AG09309 (cell line): ENCODE measurements around the gene KIF24.
"Not testable (repeated sequence)": the region's sequence is repeated elsewhere in the genome, so short reads cannot be mapped to it uniquely, and the experiment has no call there.

ENCODE experiments used
- DNase-seq: peaks from one replicate; pipeline ENCODE4 v3.0.0-alpha.2; 2010; ENCODE audit warnings: low read depth
- H3K4me3 ChIP-seq: 2 replicates; pipeline ENCODE4 v1.5.1; 2011; ENCODE audit warnings: mild to moderate bottlenecking, low read depth, low read length, moderate library complexity; ENCODE audit not compliant: control insufficient read depth
- CTCF ChIP-seq: IDR thresholded peaks from 2 replicates; pipeline ENCODE4 v1.5.1; 2011; ENCODE audit warnings: mild to moderate bottlenecking, low read depth, low read length, inconsistent platforms; ENCODE audit not compliant: insufficient read depth, control insufficient read depth; ENCODE audit errors: missing control alignments

KIF24 gene

GRCh38 chr9:34318163-34318790 is 10.8 kb downstream of the KIF24 start:
- no peak for TF ChIP-seq CTCF
- H3K4me3 ChIP-seq = no peak overlapping the region
- no peak for DNase-seq

- TF ChIP-seq CTCF = no peak
- no peak for DNase-seq
- no peak overlapping the region for H3K4me3 ChIP-seq
Measured at GRCh38 chr9:34317436-34317835, 11.6 kb downstream of the KIF24 start.

GRCh38 chr9:34311499-34312185 is 17.4 kb downstream of the KIF24 start:
- no peak overlapping the region for H3K4me3 ChIP-seq
- no peak for DNase-seq
- TF ChIP-seq CTCF = no peak

- no peak for DNase-seq
- no peak for TF ChIP-seq CTCF
- no peak overlapping the region for H3K4me3 ChIP-seq
Measured at GRCh38 chr9:34310215-34310614, 18.9 kb downstream of the KIF24 start.

- DNase-seq = not testable (repeated sequence)
Measured at GRCh38 chr9:34308316-34308715, 20.8 kb downstream of the KIF24 start.

GRCh38 chr9:34301064-34301463 is 28.0 kb downstream of the KIF24 start:
- H3K4me3 ChIP-seq, DNase-seq: not testable (repeated sequence)

More at GRCh38 chr9:34308316-34308715, 20.8 kb downstream of the KIF24 start:
- not testable (repeated sequence) for H3K4me3 ChIP-seq

GRCh38 chr9:34292552-34292951 is 36.5 kb downstream of the KIF24 start:
- H3K4me3 ChIP-seq = no peak overlapping the region
- TF ChIP-seq CTCF = no peak
- no peak for DNase-seq
